ENCODE measurements around the gene CRYBA1. TPM values are rescaled to one million over a fixed set of nuclear protein-coding genes. Genes with fewer than 3 reads are reported as not detected.

The CRYBA1 gene
- polyA plus RNA-seq, 3 donors = not detected

- Histone ChIP-seq H3K36me3 (replicated peaks in 1 of 2; ENCODE audit: control insufficient read depth in 1 of 2, insufficient read depth in 2 of 2, low read length in 2 of 2) (no peaks in the 10 kb centered on the region), H3K9me3 (replicated peaks in 1 of 2; ENCODE audit: control insufficient read depth in 1 of 2, insufficient read depth in 1 of 2, low read length in 2 of 2) (no peaks in the 10 kb centered on the region), H4K20me1 (ENCODE audit: insufficient read depth, low read length) (no peaks in the 10 kb centered on the region), H3K27ac (ENCODE audit: low read depth in 1 of 2, low read length in 2 of 2) (no peak overlapping the region), H3K27me3 (ENCODE audit: control insufficient read depth in 2 of 2, insufficient read depth in 2 of 2, low read length in 2 of 2) (no peaks in the 10 kb centered on the region), H3K4me1 (ENCODE audit: control insufficient read depth in 1 of 2, insufficient read depth in 2 of 2, low read length in 2 of 2) (peaks cover 6% of the 10 kb centered on the region in 2 donors), H3K4me2 (replicated peaks; ENCODE audit: extremely low read depth, low read length, poor library complexity, severe bottlenecking) (no peak overlapping the region), H3K4me3 (replicated peaks in 1 of 3; ENCODE audit: low read depth in 2 of 3, low read length in 3 of 3) (no peak overlapping the region), H2AFZ (ENCODE audit: insufficient read depth, low read depth, low read length, poor library complexity, severe bottlenecking) (no peak overlapping the region), H3K79me2 (ENCODE audit: insufficient read depth, low read length) (no peaks in the 10 kb centered on the region), H3K9ac (ENCODE audit: insufficient read depth, low read length, poor library complexity, severe bottlenecking) (no peak overlapping the region)
- H3K4me1 Mint-ChIP-seq = peaks cover 16% of the 10 kb centered on the region
- no peak overlapping the region for H3K4me3 Mint-ChIP-seq
- no peak for TF ChIP-seq CTCF (IDR thresholded peaks at IDR 0.05)
- DNase-seq = no peak
- peaks cover 1 to 5% (median 2%) of the 10 kb centered on the region in 3 donors for H3K27me3 Mint-ChIP-seq (ENCODE audit: low read depth in 3 of 3)
- H3K9me3 Mint-ChIP-seq = peaks cover 0 to 2% (median 0%) of the 10 kb centered on the region in 7 donors
- no peak overlapping the region for H3K27ac Mint-ChIP-seq
- peaks cover 0 to 1% of the 10 kb centered on the region in 2 donors for H3K36me3 Mint-ChIP-seq
- intact Hi-C loops (cut with micrococcal nuclease) = no loop called here
- 100% methylated on average over 1 of the region's 2 CpGs for WGBS (ENCODE audit: insufficient coverage)
These were observed 41.6 kb upstream of the CRYBA1 start for GRCh38 chr17:29205047-29205446.

GRCh38 chr17:29207975-29208374 lies 38.7 kb upstream of the CRYBA1 start:
- Histone ChIP-seq H3K9me3 (replicated peaks in 1 of 2; ENCODE audit: control insufficient read depth in 1 of 2, insufficient read depth in 1 of 2, low read length in 2 of 2) (no peaks in the 10 kb centered on the region), H3K4me2 (replicated peaks; ENCODE audit: extremely low read depth, low read length, poor library complexity, severe bottlenecking) (no peak overlapping the region), H3K27ac (ENCODE audit: low read depth in 1 of 2, low read length in 2 of 2) (no peak overlapping the region), H2AFZ (ENCODE audit: insufficient read depth, low read depth, low read length, poor library complexity, severe bottlenecking) (no peak overlapping the region), H3K4me1 (ENCODE audit: control insufficient read depth in 1 of 2, insufficient read depth in 2 of 2, low read length in 2 of 2) (peaks cover 8 to 10% of the 10 kb centered on the region in 2 donors), H3K36me3 (replicated peaks in 1 of 2; ENCODE audit: control insufficient read depth in 1 of 2, insufficient read depth in 2 of 2, low read length in 2 of 2) (no peaks in the 10 kb centered on the region), H4K20me1 (ENCODE audit: insufficient read depth, low read length) (no peaks in the 10 kb centered on the region), H3K27me3 (ENCODE audit: control insufficient read depth in 2 of 2, insufficient read depth in 2 of 2, low read length in 2 of 2) (no peaks in the 10 kb centered on the region), H3K4me3 (replicated peaks in 1 of 3; ENCODE audit: low read depth in 2 of 3, low read length in 3 of 3) (no peak overlapping the region), H3K9ac (ENCODE audit: insufficient read depth, low read length, poor library complexity, severe bottlenecking) (no peak overlapping the region), H3K79me2 (ENCODE audit: insufficient read depth, low read length) (no peaks in the 10 kb centered on the region)
- intact Hi-C loops (cut with micrococcal nuclease) = no loop called here
- Mint-ChIP-seq H3K27ac (peak overlapping the region in 1 of 7 donors; percentile 38), H3K9me3 (peaks cover 0 to 2% (median 0%) of the 10 kb centered on the region in 7 donors), H3K36me3 (no peaks in the 10 kb centered on the region), H3K4me1 (peaks cover 25% of the 10 kb centered on the region), H3K4me3 (no peak overlapping the region), H3K27me3 (ENCODE audit: low read depth in 3 of 3) (peaks cover 0 to 5% (median 0%) of the 10 kb centered on the region in 3 donors)
- TF ChIP-seq CTCF (IDR thresholded peaks at IDR 0.05) = no peak
- no peak for DNase-seq
- WGBS (ENCODE audit: insufficient coverage) = no CpG with 5 or more reads among the region's 2 CpGs

All from CD14-positive monocyte (primary cell).